Measurements from ENCODE around the gene ZNF493. TPM values are rescaled to one million over a fixed set of nuclear protein-coding genes. Genes with fewer than 3 reads are reported as not detected.

The ZNF493 gene
- total RNA-seq, 1 experiment from 2014 or later, result 26.4 TPM

- Histone ChIP-seq H2BK15ac (ENCODE audit: low read depth, low read length) (no peak overlapping the region), H3K9me3 (ENCODE audit: control insufficient read depth, low read depth, low read length) (peaks cover 52% of the 10 kb centered on the region), H4K91ac (ENCODE audit: insufficient read length, low read depth, low read length) (no peak overlapping the region), H3K4ac (ENCODE audit: low read depth, low read length) (no peak overlapping the region), H2BK20ac (ENCODE audit: low read depth, low read length, poor library complexity, severe bottlenecking) (no peak overlapping the region), H2AFZ (ENCODE audit: low read length) (no peak overlapping the region), H3K56ac (ENCODE audit: insufficient read length, low read depth, low read length) (no peak overlapping the region), H3K18ac (ENCODE audit: insufficient read length, low read depth, low read length) (no peak overlapping the region), H3T11ph (ENCODE audit: low read length) (no peak overlapping the region), H4K8ac (replicated peaks; ENCODE audit: insufficient read length, low read depth, low read length) (no peak overlapping the region), H2BK120ac (ENCODE audit: low read depth, low read length, poor library complexity, severe bottlenecking) (no peak overlapping the region), H4K20me1 (ENCODE audit: control insufficient read depth, insufficient read depth, insufficient read length) (no peaks in the 10 kb centered on the region), H2AK5ac (ENCODE audit: insufficient read length, low read length) (no peak overlapping the region), H3K79me2 (ENCODE audit: insufficient read depth, low read length) (no peaks in the 10 kb centered on the region), H3K27me3 (ENCODE audit: insufficient read depth, low read length) (no peaks in the 10 kb centered on the region), H3K27ac (ENCODE audit: insufficient read length, low read depth, low read length) (no peak overlapping the region), H3K4me1 (ENCODE audit: insufficient read depth, low read length) (no peaks in the 10 kb centered on the region), H3K9ac (ENCODE audit: extremely low read depth, insufficient read length, low read length) (no peak overlapping the region), H3K23ac (ENCODE audit: insufficient read length, low read depth, low read length) (no peak overlapping the region), H2BK12ac (ENCODE audit: insufficient read length, low read depth, low read length) (no peak overlapping the region), H3K4me2 (ENCODE audit: insufficient read depth, insufficient read length, low read length) (no peak overlapping the region), H3K14ac (ENCODE audit: insufficient read depth, low read length) (no peak overlapping the region), H3K79me1 (ENCODE audit: insufficient read depth, low read depth, low read length, poor library complexity, severe bottlenecking) (no peaks in the 10 kb centered on the region), H4K5ac (ENCODE audit: insufficient read length, low read depth, low read length) (no peak overlapping the region), H3K23me2 (ENCODE audit: insufficient read length, low read depth, low read length, poor library complexity, severe bottlenecking) (no peaks in the 10 kb centered on the region), H2BK5ac (ENCODE audit: insufficient read length, low read length) (no peak overlapping the region)
- no peaks in the 10 kb centered on the region; the same call in 1 of the 2 replicates for H3K27me3 Mint-ChIP-seq (ENCODE audit: low read depth)
- no CpG with 5 or more reads among the region's 1 CpG for WGBS (ENCODE audit: extremely low coverage, insufficient read length, low lambda C conversion rate)
- H3K27ac Mint-ChIP-seq, result no peak overlapping the region
- H3K4me3 Mint-ChIP-seq, result no peak overlapping the region
- H3K9me3 Mint-ChIP-seq, result peaks cover 82 to 85% of the 10 kb centered on the region in 2 experiments
- H3K4me1 Mint-ChIP-seq, result no peaks in the 10 kb centered on the region
- H3K36me3 Mint-ChIP-seq (ENCODE audit: insufficient read depth in 1 of 3, low read depth in 3 of 3), result peaks cover 65 to 83% (median 76%) of the 10 kb centered on the region in 3 experiments
- TF ChIP-seq CTCF (conservative IDR thresholded peaks at IDR 0.05), result no peak
- no peak for DNase-seq
Measured at GRCh38 chr19:21423057-21424041, 26.4 kb downstream of the ZNF493 start.
